ENCODE results near the gene NKAIN4. TPM values are rescaled to one million over a fixed set of nuclear protein-coding genes. Genes with fewer than 3 reads are reported as not detected.

Gene NKAIN4
- total and polyA plus RNA-seq, 2 experiments from 2014 or later, result 12.6 to 13.2 TPM

DNA sequence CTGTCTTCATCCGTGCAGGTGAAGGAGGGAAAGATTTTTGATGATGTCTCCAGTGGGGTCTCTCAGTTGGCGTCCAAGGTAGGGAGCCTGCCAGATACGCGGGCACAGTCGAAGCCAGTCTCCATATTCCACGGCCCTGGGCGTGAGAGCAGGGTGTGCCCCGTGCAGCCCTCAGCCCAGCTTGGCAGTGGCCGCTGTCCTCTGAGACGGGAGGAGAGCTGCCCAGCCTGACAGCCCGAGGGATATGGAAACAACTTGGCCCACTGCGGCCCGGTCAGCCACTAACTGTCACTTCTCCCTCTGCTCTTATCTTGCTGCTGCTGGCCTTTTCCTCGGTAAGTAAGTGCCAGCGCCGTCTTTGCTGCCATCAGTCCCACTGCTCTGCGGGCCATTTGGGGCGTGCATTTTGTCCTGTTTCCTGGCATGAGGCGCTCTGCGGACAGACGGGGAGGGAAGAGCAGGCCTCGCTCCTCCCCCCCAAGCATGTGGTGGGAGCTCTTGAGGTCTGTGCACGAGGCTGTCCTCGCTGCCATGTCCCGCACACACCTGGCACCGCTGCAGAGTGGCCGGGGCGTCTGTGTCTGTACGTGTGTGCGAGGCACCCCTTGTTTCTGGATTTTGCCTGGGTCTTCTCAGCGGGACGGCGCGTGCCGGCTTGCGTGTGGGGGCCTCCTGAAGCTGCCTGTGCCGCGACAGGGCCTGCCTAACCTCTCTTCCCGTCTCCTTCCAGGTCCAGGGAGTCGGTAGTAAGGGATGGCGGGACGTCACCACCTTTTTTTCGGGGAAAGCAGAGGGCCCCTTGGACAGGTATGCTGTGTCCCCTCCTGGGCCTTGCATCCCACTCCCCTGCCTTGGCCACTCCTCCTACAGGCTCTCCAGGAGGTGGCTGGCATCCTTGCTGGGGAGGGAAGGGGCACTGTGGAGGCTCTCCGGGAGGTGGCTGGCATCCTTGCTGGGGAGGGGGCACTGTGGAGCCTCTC lies 31.7 kb upstream of the NKAIN4 start (continued):
- no peak for TF ChIP-seq REST (IDR thresholded peaks at IDR 0.05; ENCODE audit: unreplicated experiment)
- TF ChIP-seq, protein P1, sequence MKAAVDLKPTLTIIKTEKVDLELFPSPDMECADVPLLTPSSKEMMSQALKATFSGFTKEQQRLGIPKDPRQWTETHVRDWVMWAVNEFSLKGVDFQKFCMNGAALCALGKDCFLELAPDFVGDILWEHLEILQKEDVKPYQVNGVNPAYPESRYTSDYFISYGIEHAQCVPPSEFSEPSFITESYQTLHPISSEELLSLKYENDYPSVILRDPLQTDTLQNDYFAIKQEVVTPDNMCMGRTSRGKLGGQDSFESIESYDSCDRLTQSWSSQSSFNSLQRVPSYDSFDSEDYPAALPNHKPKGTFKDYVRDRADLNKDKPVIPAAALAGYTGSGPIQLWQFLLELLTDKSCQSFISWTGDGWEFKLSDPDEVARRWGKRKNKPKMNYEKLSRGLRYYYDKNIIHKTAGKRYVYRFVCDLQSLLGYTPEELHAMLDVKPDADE (IDR thresholded peaks at IDR 0.05), result no peak

GRCh38 chr20:63284981-63285524 lies 30.8 kb upstream of the NKAIN4 start:
- no peaks in the 10 kb centered on the region for H3K79me2 ChIP-seq (replicated peaks; ENCODE audit: insufficient read depth)
- no peak overlapping the region for H2AFZ ChIP-seq
- H3K27ac Mint-ChIP-seq, result no peak overlapping the region
- DNase-seq (ENCODE audit: low spot score) (no peak), ATAC-seq (no peak)
- no peak overlapping the region for H3K4me3 ChIP-seq
- H3K9me2 ChIP-seq (ENCODE audit: insufficient read depth), result no peaks in the 10 kb centered on the region
- 0 out of 2 replicates have a peak, but pooled peaks cover 3% of the 10 kb centered on the region for H3F3A ChIP-seq (replicated peaks; ENCODE audit: low read depth)
- no peaks in the 10 kb centered on the region for H3K9me3 Mint-ChIP-seq
- H3K36me3 Mint-ChIP-seq (ENCODE audit: low read depth), result peaks cover 26% of the 10 kb centered on the region
- no peaks in the 10 kb centered on the region for H3K4me1 ChIP-seq (ENCODE audit: insufficient read depth)
- H3K36me3 ChIP-seq (ENCODE audit: insufficient read depth), result no peaks in the 10 kb centered on the region; the same call in 1 of the 2 replicates
- no peaks in the 10 kb centered on the region; the same call in 1 of the 2 replicates for H4K20me1 ChIP-seq (replicated peaks; ENCODE audit: insufficient read depth)
- no peaks in the 10 kb centered on the region; the same call in 2 of the 3 replicates for H3K4me1 Mint-ChIP-seq
- peaks cover 6% of the 10 kb centered on the region for H3K27me3 Mint-ChIP-seq (ENCODE audit: insufficient read depth, low read depth, poor library complexity)
- H3K4me3 Mint-ChIP-seq, result no peak overlapping the region
- H3K27ac ChIP-seq (ENCODE audit: low read depth), result no peak overlapping the region
- no peak overlapping the region for H3K4me2 ChIP-seq
- H3K27me3 ChIP-seq (ENCODE audit: insufficient read depth), result no peaks in the 10 kb centered on the region
- TF ChIP-seq ZNF331 (CRISPR knock-in tag; IDR thresholded peaks at IDR 0.05; ENCODE audit: low read depth) (no peak), EZH2phosphoT487 (IDR thresholded peaks at IDR 0.05; ENCODE audit: unreplicated experiment) (no peak), JUNB (IDR thresholded peaks at IDR 0.05; ENCODE audit: unreplicated experiment) (no peak), NANOG (IDR thresholded peaks at IDR 0.05; ENCODE audit: borderline replicate concordance) (no peak), ZNF114 (CRISPR knock-in tag; IDR thresholded peaks at IDR 0.05) (no peak), CREB1 (CRISPR knock-in tag; IDR thresholded peaks at IDR 0.05; ENCODE audit: low read depth) (no peak), CTCF (conservative IDR thresholded peaks at IDR 0.05; ENCODE audit: low read depth in 2 of 2) (no peak), STAT1 (IDR thresholded peaks at IDR 0.05; ENCODE audit: unreplicated experiment) (no peak), REST (IDR thresholded peaks at IDR 0.05; ENCODE audit: unreplicated experiment) (no peak), EZH2 (IDR thresholded peaks at IDR 0.05; ENCODE audit: low read depth, unreplicated experiment) (no peak)
